NCI-H146 (cell line): ENCODE results near the gene SCUBE3.

ENCODE experiments used
- DNase-seq: peaks from one replicate; lab custom pipeline; 2025; lab: John Stamatoyannopoulos, UW

Gene SCUBE3

GRCh38 chr6:35240838-35241801 lies 27.4 kb downstream of the SCUBE3 start:
- DNase-seq: peak; percentile 63

DNA sequence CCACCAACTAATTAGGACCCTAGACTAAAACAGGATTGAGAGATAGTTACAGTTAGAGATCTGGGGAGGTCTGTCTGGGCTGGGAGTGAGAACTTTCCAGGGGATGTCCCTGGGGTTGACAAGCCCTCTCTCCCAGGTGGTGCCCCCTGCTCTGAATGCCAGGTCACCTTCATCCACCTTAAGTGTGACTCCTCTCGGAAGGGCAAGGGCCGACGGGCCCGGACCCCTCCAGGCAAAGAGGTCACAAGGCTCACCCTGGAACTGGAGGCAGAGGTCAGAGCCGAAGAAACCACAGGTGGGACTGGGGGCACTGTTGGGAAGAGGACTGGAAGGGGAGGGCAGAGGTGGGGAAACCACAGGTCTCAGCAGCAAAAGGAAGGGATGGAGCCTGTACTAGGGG lies 28.7 kb downstream of the SCUBE3 start:
- no peak for DNase-seq

- no peak for DNase-seq
Measured at GRCh38 chr6:35242906-35243305, 29.1 kb downstream of the SCUBE3 start.

DNA sequence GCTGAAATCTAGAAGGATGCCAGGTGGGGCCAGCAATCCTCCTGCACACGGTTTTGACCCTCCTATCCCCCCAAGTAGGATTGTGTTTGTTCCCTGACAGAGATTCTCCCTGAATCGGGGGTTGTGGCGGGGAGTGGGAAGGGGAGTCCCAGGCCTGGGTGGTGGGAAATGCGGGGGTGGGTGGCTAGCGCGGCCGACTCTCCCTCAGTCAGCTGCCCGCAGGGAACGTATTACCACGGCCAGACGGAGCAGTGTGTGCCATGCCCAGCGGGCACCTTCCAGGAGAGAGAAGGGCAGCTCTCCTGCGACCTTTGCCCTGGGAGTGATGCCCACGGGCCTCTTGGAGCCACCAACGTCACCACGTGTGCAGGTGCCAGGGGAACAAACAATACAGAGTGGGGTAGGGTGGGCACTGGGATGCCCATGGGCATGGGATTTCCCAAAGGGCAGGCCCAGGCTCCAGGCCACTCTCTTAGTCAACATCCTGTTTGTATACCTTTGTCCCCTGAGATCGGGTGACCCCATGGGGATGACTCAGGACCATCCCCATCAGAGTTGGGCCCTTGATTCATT lies 29.7 kb downstream of the SCUBE3 start:
- no peak for DNase-seq

- no peak for DNase-seq
Measured at GRCh38 chr6:35244551-35244950, 30.8 kb downstream of the SCUBE3 start.

GRCh38 chr6:35247642-35248231 lies 34.0 kb downstream of the SCUBE3 start:
- DNase-seq: no peak

GRCh38 chr6:35248300-35248699 lies 34.5 kb downstream of the SCUBE3 start:
- no peak for DNase-seq

DNA sequence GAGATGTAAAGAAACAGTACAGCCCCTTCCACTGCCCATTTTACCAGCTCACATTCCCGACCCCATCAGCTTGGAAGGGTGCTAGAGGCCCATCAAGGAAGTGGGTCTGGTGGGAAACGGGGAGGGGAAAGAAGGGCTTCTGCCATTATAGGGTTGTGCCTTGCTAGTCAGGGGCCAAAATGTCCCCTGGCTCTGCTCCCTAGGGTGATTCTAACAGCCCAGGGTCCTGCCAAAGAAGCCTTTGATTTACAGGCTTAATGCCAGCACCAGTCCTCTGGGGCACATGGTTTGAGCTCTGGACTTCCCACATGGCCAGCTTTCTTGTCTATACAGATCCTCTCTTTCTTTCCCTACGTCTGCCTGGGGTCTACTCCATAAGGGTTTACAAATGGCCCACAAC lies 35.2 kb downstream of the SCUBE3 start:
- DNase-seq: no peak

GRCh38 chr6:35251949-35252348 lies 38.2 kb downstream of the SCUBE3 start:
- no peak for DNase-seq

- DNase-seq: no peak
Measured at GRCh38 chr6:35253249-35253648, 39.5 kb downstream of the SCUBE3 start.

- DNase-seq: no peak
Measured at GRCh38 chr6:35258336-35258735, 44.6 kb downstream of the SCUBE3 start.

DNA sequence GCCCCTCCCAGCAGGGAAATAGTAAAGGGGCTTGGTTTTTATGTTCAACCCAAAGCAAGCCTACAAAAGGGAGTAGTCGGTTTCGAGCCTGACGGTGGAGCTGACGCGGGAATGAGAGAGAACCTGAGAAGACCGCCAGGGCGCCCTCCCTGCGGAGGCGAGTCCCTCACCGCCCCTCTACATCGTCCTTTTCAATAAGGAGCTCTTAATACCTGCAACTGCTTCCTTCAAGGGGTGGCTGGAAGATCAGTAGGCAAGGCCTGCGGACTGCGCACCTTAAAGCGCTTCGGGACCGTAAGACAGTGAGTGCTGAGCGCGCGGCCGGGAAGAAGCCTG lies 45.1 kb downstream of the SCUBE3 start:
- no peak for DNase-seq

GRCh38 chr6:35259194-35259947 lies 45.6 kb downstream of the SCUBE3 start, which contains the start of gene ZNF76:
ZNF76 (plus strand) TSS chr6:35259735; CDS start chr6:35281152, 21,417 bp downstream.
- peak; percentile 96 for DNase-seq

DNA sequence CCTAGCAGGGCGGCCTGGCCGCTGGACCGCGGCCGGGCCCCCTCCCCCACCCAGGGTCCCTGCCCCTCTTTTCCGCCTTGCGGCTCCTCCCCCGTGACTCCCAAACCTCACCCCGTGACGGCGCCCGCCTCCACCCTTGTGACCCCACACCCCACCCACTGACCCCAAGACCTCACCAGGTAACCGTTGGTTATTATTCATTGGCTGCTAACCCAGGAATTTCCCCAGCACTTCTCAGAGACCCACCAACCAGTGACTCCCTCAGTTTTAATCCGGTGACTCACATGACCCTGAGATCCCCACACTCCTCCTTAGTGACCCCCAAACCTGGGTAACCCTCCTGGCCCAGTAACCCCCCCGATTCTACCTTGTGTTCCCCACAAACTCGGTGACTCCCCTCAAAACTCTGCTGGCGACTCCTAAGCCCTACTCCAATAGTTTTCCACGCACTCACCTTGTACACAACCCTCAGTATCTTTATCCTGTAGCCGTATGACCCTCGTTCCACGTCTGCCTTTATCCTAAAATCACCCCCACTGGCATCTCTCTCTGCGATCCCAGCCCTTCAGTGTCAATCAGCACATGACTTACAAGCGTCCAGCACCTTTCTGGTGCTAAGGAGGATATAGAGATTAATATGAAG lies 46.3 kb downstream of the SCUBE3 start:
- peak; percentile 62 for DNase-seq

- no peak for DNase-seq
Measured at GRCh38 chr6:35260591-35261570, 47.1 kb downstream of the SCUBE3 start.

DNA sequence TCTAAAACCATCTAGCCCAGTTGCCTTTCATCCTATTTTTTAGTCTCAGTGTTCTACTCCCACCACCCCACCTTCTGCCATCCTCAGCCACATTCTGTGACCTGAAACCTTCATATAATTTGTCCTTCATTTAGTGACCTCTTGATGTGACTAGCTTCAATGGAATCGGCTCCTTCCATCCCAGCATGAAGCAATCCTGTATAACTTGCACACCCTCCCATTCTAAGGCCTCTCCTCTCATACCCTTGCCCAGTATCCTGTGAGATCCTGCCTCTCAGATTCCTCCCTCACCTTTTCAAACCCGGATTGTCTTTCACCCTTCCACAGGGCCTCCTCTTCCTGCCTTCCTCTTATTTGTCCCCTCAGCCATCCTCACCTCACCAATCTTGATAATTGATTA lies 48.8 kb downstream of the SCUBE3 start:
- DNase-seq: no peak

DNA sequence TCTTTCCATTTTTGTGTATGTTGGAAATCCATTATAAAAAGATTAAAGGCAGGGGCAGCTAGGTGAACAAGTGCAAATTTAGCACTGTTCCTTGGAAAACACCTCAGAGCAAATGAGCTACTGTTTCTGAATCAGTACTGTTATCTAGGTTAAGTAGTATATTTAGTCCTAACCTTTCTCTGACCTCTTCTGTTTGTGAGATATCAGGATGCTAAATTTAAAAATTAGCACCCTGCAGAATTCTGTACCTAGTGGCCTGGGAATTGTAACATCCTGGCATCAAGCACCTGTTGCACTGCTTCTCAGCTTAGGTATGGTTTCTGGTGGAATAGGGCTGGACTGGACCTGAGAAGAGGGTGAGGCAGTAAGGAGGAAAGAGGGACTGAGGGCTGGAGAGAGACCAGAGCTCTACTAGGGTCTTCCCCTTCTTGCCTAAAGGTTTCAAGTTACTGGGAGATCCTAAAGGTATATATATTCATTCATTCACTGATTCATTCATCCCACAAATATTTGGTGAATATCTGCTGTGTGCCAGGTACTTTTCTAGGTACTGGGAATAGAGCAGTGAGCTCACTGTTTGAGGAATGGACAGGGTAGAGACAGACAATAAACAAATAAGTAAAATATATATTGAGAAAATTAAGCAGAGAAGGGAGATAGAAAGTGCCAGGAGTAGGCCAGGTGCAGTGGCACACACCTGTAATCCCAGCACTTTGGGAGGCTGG lies 51.0 kb downstream of the SCUBE3 start:
- DNase-seq: no peak

DNA sequence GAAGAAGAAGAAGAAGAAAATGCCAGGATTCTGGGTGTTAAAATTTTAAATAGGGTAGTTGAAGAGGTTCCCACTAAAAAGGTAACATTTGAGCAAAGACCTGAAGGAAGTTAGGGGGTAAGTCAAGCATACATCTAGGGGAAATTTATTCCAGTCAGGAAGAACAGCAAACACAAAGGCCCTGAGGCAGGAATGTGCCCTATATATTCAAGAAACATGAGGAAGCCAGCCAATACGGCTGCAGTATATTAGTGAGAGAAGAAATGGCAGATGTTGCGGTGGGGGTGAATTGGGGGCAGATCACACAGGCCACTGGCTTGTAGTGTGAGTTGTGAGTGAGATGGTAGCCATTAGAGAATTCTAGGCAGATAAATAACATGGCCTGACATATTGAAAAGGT lies 51.8 kb downstream of the SCUBE3 start:
- DNase-seq: no peak

DNA sequence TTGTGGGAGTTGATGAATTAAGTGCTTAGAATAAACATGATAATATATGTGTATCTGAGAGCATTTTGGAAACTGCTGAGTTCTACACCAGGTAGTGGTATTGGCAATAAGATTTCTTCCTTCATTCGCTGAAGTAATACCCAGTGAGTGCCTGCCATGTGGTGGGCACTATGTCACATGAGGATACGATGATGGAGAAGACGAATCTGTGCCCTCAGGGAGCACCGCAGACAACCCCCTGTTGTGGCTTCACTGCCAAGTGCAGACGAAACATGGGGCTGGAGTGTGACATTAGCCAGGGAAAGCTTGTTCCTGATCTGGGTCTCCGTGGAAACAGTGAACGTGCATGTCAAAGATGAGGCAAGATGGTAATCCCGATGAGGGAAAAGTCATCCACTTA lies 53.7 kb downstream of the SCUBE3 start:
- DNase-seq: no peak

GRCh38 chr6:35267897-35268296 lies 54.1 kb downstream of the SCUBE3 start:
- DNase-seq: no peak
